GM12878 (cell line): ENCODE data around the gene EDA2R. TPM values are rescaled to one million over a fixed set of nuclear protein-coding genes. Genes with fewer than 3 reads are reported as not detected.

Source experiments
- ATAC-seq: fragments of 200-7000 bp; cut with Tn5 transposase; 3 replicates; pipeline ENCODE4 v1.9.1; 2020; ENCODE audit warnings: mild to moderate bottlenecking, moderate library complexity
- BruUV-seq: library from RNA; stranded (reverse); fragments of 400-500 nt; replicated peaks from 2 replicates; lab custom pipeline; 2021; lab: Mats Ljungman, UMichigan
- CTCF ChIA-PET: fragments of 300-600 bp; sonication (Branson Sonifier 250); formaldehyde crosslinking; extraction: SDS; loops from one replicate; lab custom pipeline; 2021; ENCODE audit warnings: inconsistent platforms; lab: Yijun Ruan, JAX
- POLR2A ChIA-PET: fragments of 350-600 bp; formaldehyde crosslinking; extraction: SDS; loops from one replicate; lab custom pipeline; 2021; ENCODE audit warnings: inconsistent platforms; lab: Charles Lee
- RAD21 ChIA-PET: fragments of 300-600 bp; sonication (Branson Sonifier 250); formaldehyde crosslinking; loops from one replicate; lab custom pipeline; 2023; ENCODE audit warnings: antibody characterized with exemption; ENCODE audit not compliant: unreplicated experiment; lab: Charles Lee
- SMC1A ChIA-PET: fragments of 300-600 bp; sonication (Branson Sonifier 250); formaldehyde crosslinking; loops from one replicate; lab custom pipeline; 2023; ENCODE audit not compliant: unreplicated experiment, uncharacterized antibody; lab: Charles Lee
- DNase-seq: peaks from one replicate; pipeline ENCODE4 v3.0.0-alpha.2; 2011; ENCODE audit warnings: low read depth, low spot score
- FAIRE-seq: peaks from 3 replicates; lab custom pipeline; 2011; peaks lifted over from hg19 to GRCh38; lab: Jason Lieb, UNC
- H2AFZ ChIP-seq: 2 replicates; pipeline ENCODE4 v1.6.0; 2011; ENCODE audit warnings: low read depth, low read length, control low read depth; ENCODE audit not compliant: control insufficient read depth
- H3K27ac ChIP-seq: 2 replicates; pipeline ENCODE4 v1.5.1; 2011; ENCODE audit warnings: control low read depth; ENCODE audit not compliant: control insufficient read depth, insufficient read depth
- H3K27me3 ChIP-seq, 2 experiments: replicated peaks in 1 of 2; 2 replicates each; pipeline versions ENCODE4 v1.6.0 to v1.6.1; 2011; ENCODE audit warnings: low read length in 1 of 2; ENCODE audit not compliant: control insufficient read depth in 2 of 2, insufficient read depth in 2 of 2
- H3K36me3 ChIP-seq, 2 experiments: 2 replicates each; pipeline ENCODE4 v1.5.1; 2011; ENCODE audit warnings: low read length in 1 of 2; ENCODE audit not compliant: control insufficient read depth in 2 of 2, insufficient read depth in 2 of 2
- H3K4me1 ChIP-seq: 2 replicates; pipeline ENCODE4 v1.6.1; 2011; ENCODE audit warnings: mild to moderate bottlenecking, low read length, moderate library complexity, mixed read lengths; ENCODE audit not compliant: control insufficient read depth, insufficient read depth
- H3K4me2 ChIP-seq: 2 replicates; pipeline ENCODE4 v1.6.0; 2011; ENCODE audit warnings: control low read depth; ENCODE audit not compliant: control insufficient read depth, insufficient read depth
- H3K4me3 ChIP-seq: fragments of 200-600 bp; sonication (generic); 2 replicates; pipeline ENCODE4 v1.5.1; 2016
- H3K79me2 ChIP-seq: 2 replicates; pipeline ENCODE4 v1.6.0; 2011; ENCODE audit warnings: low read length; ENCODE audit not compliant: control insufficient read depth, insufficient read depth
- H3K9ac ChIP-seq: 2 replicates; pipeline ENCODE4 v1.8.0; 2011; ENCODE audit warnings: low read length, control low read depth, mixed read lengths; ENCODE audit not compliant: control insufficient read depth, insufficient read depth
- H3K9me3 ChIP-seq: replicated peaks from 3 replicates; pipeline ENCODE4 v1.5.1; 2011; ENCODE audit warnings: mild to moderate bottlenecking, low read length; ENCODE audit not compliant: control insufficient read depth, insufficient read depth
- H4K20me1 ChIP-seq: 2 replicates; pipeline ENCODE4 v1.6.0; 2011; ENCODE audit not compliant: control insufficient read depth, insufficient read depth
- ELK1 ChIP-seq: IDR thresholded peaks from 2 replicates; pipeline ENCODE4 v1.6.1; 2012; ENCODE audit warnings: low read depth, low read length, improper control_type of control experiment
- FOXK2 ChIP-seq: fragments of 450-650 bp; IDR thresholded peaks from 2 replicates; pipeline ENCODE4 v1.6.1; 2017; ENCODE audit warnings: mild to moderate bottlenecking, moderate library complexity
- FOXM1 ChIP-seq: IDR thresholded peaks from 2 replicates; pipeline ENCODE4 v1.6.1; 2012; ENCODE audit warnings: low read depth, mild to moderate bottlenecking, inconsistent platforms, low read length, moderate library complexity
- GATAD2B ChIP-seq: fragments of 450-650 bp; conservative IDR thresholded peaks from 2 replicates; pipeline ENCODE4 v1.6.1; 2017; ENCODE audit warnings: low read depth, mild to moderate bottlenecking, moderate library complexity
- HDAC6 ChIP-seq: fragments of 200-600 bp; sonication (generic); IDR thresholded peaks from one replicate; pipeline ENCODE4 v1.8.0; 2017; ENCODE audit warnings: antibody characterized with exemption; ENCODE audit not compliant: unreplicated experiment
- MLLT1 ChIP-seq: fragments of 450-650 bp; IDR thresholded peaks from 2 replicates; pipeline ENCODE4 v1.6.1; 2016; ENCODE audit warnings: mild to moderate bottlenecking
- MTA3 ChIP-seq: IDR thresholded peaks from 2 replicates; pipeline ENCODE4 v1.6.1; 2012; ENCODE audit warnings: low read length, inconsistent platforms, borderline replicate concordance
- NFXL1 ChIP-seq: fragments of 450-650 bp; IDR thresholded peaks from 2 replicates; pipeline ENCODE4 v1.6.1; 2017; ENCODE audit warnings: antibody characterized with exemption, mild to moderate bottlenecking, borderline replicate concordance
- NR2C1 ChIP-seq: fragments of 450-650 bp; IDR thresholded peaks from 2 replicates; pipeline ENCODE4 v1.6.1; 2017; ENCODE audit warnings: antibody characterized with exemption, mild to moderate bottlenecking, moderate library complexity
- RAD51 ChIP-seq: fragments of 450-650 bp; IDR thresholded peaks from 2 replicates; pipeline ENCODE4 v1.6.1; 2016; ENCODE audit warnings: moderate library complexity, mild to moderate bottlenecking, inconsistent platforms
- RB1 ChIP-seq: fragments of 450-650 bp; formaldehyde crosslinking; IDR thresholded peaks from 2 replicates; pipeline ENCODE4 v1.6.1; 2017; ENCODE audit warnings: mild to moderate bottlenecking, borderline replicate concordance
- SIN3A ChIP-seq: IDR thresholded peaks from 2 replicates; pipeline ENCODE4 v1.6.1; 2012; ENCODE audit warnings: low read depth, low read length, improper control_type of control experiment
- SMAD5 ChIP-seq: IDR thresholded peaks from 2 replicates; pipeline ENCODE4 v1.6.1; 2016; ENCODE audit warnings: antibody characterized with exemption, low read depth
- SPI1 ChIP-seq: IDR thresholded peaks from 2 replicates; pipeline ENCODE4 v1.6.1; 2011; ENCODE audit warnings: low read depth, mild to moderate bottlenecking, low read length, moderate library complexity, borderline replicate concordance; ENCODE audit not compliant: insufficient read depth
- TAF1 ChIP-seq: IDR thresholded peaks from 2 replicates; pipeline ENCODE4 v1.6.1; 2011; ENCODE audit warnings: mild to moderate bottlenecking, low read depth, low read length, borderline replicate concordance
- TBL1XR1 ChIP-seq: IDR thresholded peaks from 2 replicates; pipeline ENCODE4 v1.6.1; 2012; ENCODE audit warnings: low read depth, low read length, improper control_type of control experiment
- ZNF207 ChIP-seq: fragments of 450-650 bp; IDR thresholded peaks from 2 replicates; pipeline ENCODE4 v1.6.1; 2014; ENCODE audit warnings: antibody characterized with exemption, mild to moderate bottlenecking, borderline replicate concordance
- ZNF274 ChIP-seq: IDR thresholded peaks from one replicate; pipeline ENCODE4 v1.8.0; 2011; ENCODE audit not compliant: insufficient read length, insufficient read depth
- ZSCAN29 ChIP-seq: fragments of 450-650 bp; IDR thresholded peaks from 2 replicates; pipeline ENCODE4 v1.6.1; 2017; ENCODE audit warnings: mild to moderate bottlenecking, moderate library complexity
- WGBS: methylation state at CpG from one replicate; pipeline ENCODE4 v1.1.6; 2016; ENCODE audit warnings: low lambda C conversion rate; ENCODE audit not compliant: insufficient replicate concordance, insufficient coverage; ENCODE audit errors: missing lambda C conversion rate; 5-methylcytosine and 5-hydroxymethylcytosine counted together
- in situ Hi-C: fragments of 300-500 bp; cut with MboI; formaldehyde crosslinking; loops from 9 replicates; pipeline ENCODE4 v1.14.3; 2018; ENCODE audit warnings: mixed read lengths
- intact Hi-C: fragments of 100-400 bp; cut with micrococcal nuclease; formaldehyde crosslinking; loops from one replicate; pipeline ENCODE4 v1.14.2; 2022; ENCODE audit not compliant: unreplicated experiment
- polyA plus RNA-seq, 11 experiments: library from polyadenylated mRNA; depleted of rRNA in 4 of 11; unstranded in 6 of 11; stranded (reverse) in 5 of 11; fragments of >200 nt; fragmentation: Nextera tagmentation in 4 of 11; fragmentation: Illumina TruSeq in 1 of 11; extraction: Ambion mirVana in 4 of 11; extraction: Trizol in 1 of 11; gene quantifications; 1 replicate in 1 of 11; 2 replicates in 10 of 11; pipeline versions ENCODE4 v1.2.1 to v1.2.3, GENCODE V29; 2011 to 2016; ENCODE audit warnings: inconsistent platforms in 2 of 11, missing spikeins in 2 of 11, low read depth in 1 of 11
- total RNA-seq, 4 experiments: library from RNA; depleted of rRNA in 3 of 4; stranded (reverse); fragments of >200 nt in 3 of 4; fragmentation: Illumina TruSeq in 1 of 4; extraction: Trizol in 1 of 4; gene quantifications; 2 replicates each; pipeline versions ENCODE4 v1.2.1 to v1.2.3, GENCODE V29; 2013 to 2021

EDA2R gene
- total and polyA plus RNA-seq, 10 of the 15 experiments (the other 5 are each of a cell fraction or from before 2014, with no cell fraction given), result 3.3 to 33.5 (median 8.4) TPM

DNA sequence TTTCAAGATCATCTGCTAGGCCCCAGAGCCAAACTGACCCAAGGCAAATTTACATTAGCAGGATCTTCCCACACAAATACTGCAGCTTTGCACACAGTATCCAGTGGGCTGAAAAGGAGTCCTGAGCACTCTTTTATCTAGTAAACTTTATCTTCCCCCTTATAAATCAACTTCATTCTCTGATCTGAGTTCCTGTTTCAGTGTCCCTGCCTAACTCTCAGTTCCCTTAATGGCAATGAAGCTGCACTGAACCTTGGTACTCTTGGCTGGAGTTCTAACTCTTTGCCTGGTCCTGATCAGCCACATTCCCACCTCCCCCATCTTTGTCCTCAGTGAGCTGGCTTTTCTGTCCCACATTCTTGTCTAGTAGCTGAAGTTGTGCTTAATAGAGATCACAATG is 37.4 kb downstream of the EDA2R start:
- no peak for ATAC-seq
- ChIA-PET CTCF (interaction anchor here (1.9 kb wide), 1 partner anchor 400 kb away, joined by 4 read pairs; no protein-coding TSS in a partner anchor), SMC1A (no interaction called here), POLR2A (no interaction called here), RAD21 (no interaction called here)
- in situ Hi-C loops (no loop called here), intact Hi-C loops (loop anchor here (5.0 to 10.0 kb wide), 2 partner anchors 131 to 1863 kb away; no protein-coding TSS in a partner anchor)
- Histone ChIP-seq H3K4me2 (no peak overlapping the region), H3K9me3 (no peaks in the 10 kb centered on the region), H3K79me2 (no peaks in the 10 kb centered on the region), H3K9ac (no peak overlapping the region), H3K27ac (no peak overlapping the region), H3K27me3 (no peaks in the 10 kb centered on the region), H3K4me1 (no peaks in the 10 kb centered on the region; the same call in 1 of the 2 replicates), H3K36me3 (peaks cover 0 to 4% of the 10 kb centered on the region in 2 experiments; a peak in 3 of 4 replicates), H3K4me3 (no peak overlapping the region), H2AFZ (no peak overlapping the region), H4K20me1 (no peaks in the 10 kb centered on the region)
- TF ChIP-seq HDAC6 (no peak), NR2C1 (no peak), SPI1 (peak; percentile 74; the same call in 1 of the 2 replicates)
- DNase-seq, result no peak
- FAIRE-seq, result no peak
- no TSS peak for BruUV-seq

DNA sequence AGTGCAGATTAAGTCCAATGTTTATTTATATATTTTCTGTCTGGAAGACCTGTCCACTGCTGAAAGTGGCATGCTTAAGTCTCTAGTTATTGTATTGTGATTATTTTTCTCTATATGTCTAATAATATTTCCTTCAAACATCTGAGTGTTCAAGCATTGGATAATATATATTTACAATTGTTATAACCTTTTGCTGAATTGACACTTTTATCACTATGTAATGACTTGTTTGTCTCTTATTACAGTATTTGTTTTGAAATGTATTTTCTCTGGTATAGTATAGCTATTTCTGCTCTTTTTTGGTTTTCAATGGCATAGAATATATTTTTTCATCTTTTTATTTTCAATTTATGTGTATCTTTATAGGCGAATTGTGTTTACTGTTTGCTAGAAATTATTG is 59.7 kb downstream of the EDA2R start:
- FAIRE-seq, result no peak
- SMC1A ChIA-PET, result no interaction called here
- Histone ChIP-seq H2AFZ (no peak overlapping the region), H3K27ac (no peak overlapping the region), H3K9ac (no peak overlapping the region), H3K36me3 (no peaks in the 10 kb centered on the region), H3K4me2 (no peak overlapping the region), H3K79me2 (no peaks in the 10 kb centered on the region), H4K20me1 (no peaks in the 10 kb centered on the region), H3K9me3 (no peaks in the 10 kb centered on the region), H3K27me3 (no peaks in the 10 kb centered on the region), H3K4me1 (no peaks in the 10 kb centered on the region), H3K4me3 (no peak overlapping the region)
- BruUV-seq, result no TSS peak
- WGBS, result 0% methylated on average over 1 of the region's 1 CpG
- in situ Hi-C loops, result no loop called here
- RAD21 ChIA-PET, result no interaction called here
- POLR2A ChIA-PET, result no interaction called here
- CTCF ChIA-PET, result no interaction called here
- DNase-seq, result no peak
- ATAC-seq, result no peak
- intact Hi-C loops, result no loop called here
- TF ChIP-seq ZNF274 (no peak), FOXK2 (no peak), FOXM1 (no peak), RB1 (no peak), ZSCAN29 (no peak), ELK1 (no peak), MTA3 (no peak), MLLT1 (no peak), SIN3A (no peak), TBL1XR1 (no peak), NFXL1 (no peak), SMAD5 (no peak), TAF1 (no peak), GATAD2B (no peak), ZNF207 (no peak), RAD51 (no peak)
